ACC112 (cell line): ENCODE measurements around the gene SHANK3.

Experiments used
- H2AFZ ChIP-seq: fragments of 200-600 bp; sonication (generic); one replicate; pipeline ENCODE4 v1.6.0; 2017; ENCODE audit warnings: antibody characterized with exemption, low read length; ENCODE audit not compliant: unreplicated experiment
- H3K27ac ChIP-seq: fragments of 200-600 bp; sonication (generic); 2 replicates; pipeline ENCODE4 v1.5.1; 2014; ENCODE audit warnings: low read depth, mild to moderate bottlenecking, antibody characterized with exemption, low read length, moderate library complexity
- H3K27me3 ChIP-seq: fragments of 200-600 bp; sonication (generic); 2 replicates; pipeline ENCODE4 v1.6.1; 2014; ENCODE audit warnings: mild to moderate bottlenecking, antibody characterized with exemption, low read length, moderate library complexity, mixed read lengths; ENCODE audit not compliant: insufficient read depth
- H3K36me3 ChIP-seq: fragments of 200-600 bp; sonication (generic); 2 replicates; pipeline ENCODE4 v1.6.1; 2016; ENCODE audit warnings: mild to moderate bottlenecking, antibody characterized with exemption, low read length, moderate library complexity, mixed read lengths; ENCODE audit not compliant: insufficient read depth
- H3K4me1 ChIP-seq: fragments of 200-600 bp; sonication (generic); one replicate; pipeline ENCODE4 v1.6.1; 2016; ENCODE audit warnings: low read length, mixed read lengths; ENCODE audit not compliant: insufficient read depth, unreplicated experiment, control insufficient read depth
- H3K4me3 ChIP-seq: fragments of 200-600 bp; sonication (generic); 2 replicates; pipeline ENCODE4 v1.5.1; 2014; ENCODE audit warnings: mild to moderate bottlenecking, low read depth, low read length
- H3K79me2 ChIP-seq: fragments of 200-600 bp; sonication (generic); one replicate; pipeline ENCODE4 v1.6.0; 2016; ENCODE audit warnings: low read length; ENCODE audit not compliant: control insufficient read depth, unreplicated experiment, insufficient read depth

SHANK3 gene

DNA sequence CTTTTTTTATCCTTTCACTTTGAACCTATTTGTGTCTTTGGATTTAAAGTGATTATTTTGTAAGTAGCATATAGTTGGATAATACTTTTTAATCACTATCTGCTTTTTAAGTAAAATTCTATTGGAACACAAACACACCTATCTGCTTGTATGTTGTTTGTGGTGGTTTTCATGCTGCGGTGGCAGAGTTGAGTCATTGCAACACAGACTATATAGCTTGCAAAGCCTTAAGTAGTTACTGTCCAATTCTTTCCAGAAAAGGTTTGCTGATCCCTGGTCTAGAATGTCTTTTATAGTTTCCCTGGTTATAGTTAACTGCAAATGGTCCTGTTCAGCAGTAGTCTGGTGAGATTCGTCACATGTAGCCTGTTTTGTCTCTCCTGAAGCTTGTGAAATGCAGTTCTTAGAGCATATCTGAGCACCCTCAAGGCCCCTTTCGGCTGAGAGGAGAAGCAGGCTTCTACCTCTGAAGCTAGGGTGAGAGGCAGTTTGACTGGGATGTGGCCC, 21.5 kb downstream of the SHANK3 start:
- no peaks in the 10 kb centered on the region for H3K36me3 ChIP-seq
- H3K79me2 ChIP-seq = no peaks in the 10 kb centered on the region
- no peak overlapping the region for H3K27ac ChIP-seq
- H2AFZ ChIP-seq = no peak overlapping the region
- H3K4me1 ChIP-seq = no peaks in the 10 kb centered on the region
- no peaks in the 10 kb centered on the region for H3K27me3 ChIP-seq
- H3K4me3 ChIP-seq = no peak overlapping the region

DNA sequence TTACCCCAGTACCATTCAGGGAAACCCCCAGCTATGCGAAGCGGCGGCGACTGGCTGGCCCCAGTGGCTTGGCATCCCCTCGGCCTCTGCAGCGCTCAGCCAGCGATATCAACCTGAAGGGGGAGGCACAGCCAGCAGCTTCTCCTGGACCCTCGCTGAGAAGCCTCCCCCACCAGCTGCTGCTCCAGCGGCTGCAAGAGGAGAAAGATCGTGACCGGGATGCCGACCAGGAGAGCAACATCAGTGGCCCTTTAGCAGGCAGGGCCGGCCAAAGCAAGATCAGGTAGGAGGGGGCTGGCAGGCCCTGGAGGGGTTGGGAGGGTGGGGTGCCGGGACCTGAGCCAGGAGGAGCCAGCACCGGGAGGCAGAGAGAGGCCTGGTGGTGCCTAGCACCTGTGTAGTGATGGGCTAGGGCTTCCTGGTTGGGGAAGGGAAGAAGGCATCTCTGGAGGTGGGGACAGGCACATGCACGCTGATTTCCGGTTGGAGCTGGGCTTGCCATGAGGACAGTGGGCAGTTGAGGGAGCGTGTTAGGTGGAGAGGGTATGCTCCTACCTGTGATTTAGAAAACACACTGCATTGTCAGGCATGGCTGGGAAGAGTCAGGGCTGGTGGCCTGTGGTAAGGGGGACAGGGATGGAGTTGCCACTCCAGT, 22.3 kb downstream of the SHANK3 start:
- Histone ChIP-seq H3K36me3 (no peaks in the 10 kb centered on the region), H3K4me1 (no peaks in the 10 kb centered on the region), H3K27ac (no peak overlapping the region)

DNA sequence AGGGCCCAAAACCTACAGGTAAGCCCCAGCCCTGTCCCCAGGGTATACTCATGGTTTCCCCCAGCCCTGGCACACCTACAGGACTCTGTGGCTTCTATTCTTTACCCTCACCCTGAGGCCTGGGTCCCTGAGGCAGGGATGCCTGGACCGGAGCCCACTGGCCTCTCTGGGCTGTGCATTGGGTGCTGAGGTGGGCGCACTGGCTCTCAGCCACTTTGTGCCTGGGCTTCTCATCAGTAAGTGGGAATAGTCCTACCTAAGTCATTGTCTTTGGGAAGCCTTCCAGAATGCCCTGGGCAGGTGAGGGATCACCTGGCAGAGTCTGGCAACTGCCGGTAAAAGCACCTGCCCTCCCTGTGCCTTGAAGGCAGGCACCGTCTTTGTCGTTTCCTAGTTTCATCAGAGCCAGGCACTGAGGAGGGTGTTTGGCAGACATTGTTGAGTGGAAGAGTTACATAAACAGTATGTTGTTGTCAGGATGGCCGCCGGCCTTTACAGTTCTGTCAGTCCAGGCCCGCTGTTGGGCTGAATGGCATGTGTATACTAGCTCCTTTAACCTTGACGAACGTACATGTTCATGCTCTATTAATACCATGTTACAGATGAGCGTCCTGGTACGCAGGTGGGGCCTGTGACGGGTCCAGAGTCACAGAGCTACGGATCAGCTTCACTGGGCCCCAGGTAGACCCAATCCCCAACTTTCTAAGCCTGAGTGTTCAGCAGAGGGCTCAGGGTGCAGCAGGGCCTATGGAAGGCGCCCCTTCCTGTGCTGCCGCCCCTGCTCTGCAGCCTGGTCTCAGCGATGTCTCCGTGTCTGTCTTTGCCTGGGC, 23.0 kb downstream of the SHANK3 start:
- no peaks in the 10 kb centered on the region for H3K36me3 ChIP-seq
- H3K79me2 ChIP-seq = no peaks in the 10 kb centered on the region
- H3K4me3 ChIP-seq = no peak overlapping the region
- peaks cover 3% of the 10 kb centered on the region for H3K4me1 ChIP-seq
- H2AFZ ChIP-seq = no peak overlapping the region
- H3K27me3 ChIP-seq = no peaks in the 10 kb centered on the region
- no peak overlapping the region for H3K27ac ChIP-seq

More for the DNA sequence above, 22.3 kb downstream of the SHANK3 start:
- no peak overlapping the region for H2AFZ ChIP-seq
- no peak overlapping the region for H3K4me3 ChIP-seq
- no peaks in the 10 kb centered on the region for H3K79me2 ChIP-seq
- H3K27me3 ChIP-seq = no peaks in the 10 kb centered on the region

GRCh38 chr22:50696251-50696798, 23.7 kb downstream of the SHANK3 start:
- Histone ChIP-seq H3K79me2 (no peaks in the 10 kb centered on the region), H3K27me3 (no peaks in the 10 kb centered on the region), H2AFZ (no peak overlapping the region), H3K4me1 (peaks cover 3% of the 10 kb centered on the region), H3K27ac (no peak overlapping the region), H3K4me3 (no peak overlapping the region), H3K36me3 (no peaks in the 10 kb centered on the region)

GRCh38 chr22:50696799-50697561, 24.4 kb downstream of the SHANK3 start:
- peak overlapping the region; percentile 23; the same call in 1 of the 2 replicates for H3K4me3 ChIP-seq
- no peaks in the 10 kb centered on the region for H3K79me2 ChIP-seq
- no peaks in the 10 kb centered on the region for H3K27me3 ChIP-seq
- H3K27ac ChIP-seq = peak overlapping the region; percentile 32; the same call in 1 of the 2 replicates
- peaks cover 3% of the 10 kb centered on the region for H3K4me1 ChIP-seq
- H2AFZ ChIP-seq = no peak overlapping the region
- no peaks in the 10 kb centered on the region for H3K36me3 ChIP-seq

DNA sequence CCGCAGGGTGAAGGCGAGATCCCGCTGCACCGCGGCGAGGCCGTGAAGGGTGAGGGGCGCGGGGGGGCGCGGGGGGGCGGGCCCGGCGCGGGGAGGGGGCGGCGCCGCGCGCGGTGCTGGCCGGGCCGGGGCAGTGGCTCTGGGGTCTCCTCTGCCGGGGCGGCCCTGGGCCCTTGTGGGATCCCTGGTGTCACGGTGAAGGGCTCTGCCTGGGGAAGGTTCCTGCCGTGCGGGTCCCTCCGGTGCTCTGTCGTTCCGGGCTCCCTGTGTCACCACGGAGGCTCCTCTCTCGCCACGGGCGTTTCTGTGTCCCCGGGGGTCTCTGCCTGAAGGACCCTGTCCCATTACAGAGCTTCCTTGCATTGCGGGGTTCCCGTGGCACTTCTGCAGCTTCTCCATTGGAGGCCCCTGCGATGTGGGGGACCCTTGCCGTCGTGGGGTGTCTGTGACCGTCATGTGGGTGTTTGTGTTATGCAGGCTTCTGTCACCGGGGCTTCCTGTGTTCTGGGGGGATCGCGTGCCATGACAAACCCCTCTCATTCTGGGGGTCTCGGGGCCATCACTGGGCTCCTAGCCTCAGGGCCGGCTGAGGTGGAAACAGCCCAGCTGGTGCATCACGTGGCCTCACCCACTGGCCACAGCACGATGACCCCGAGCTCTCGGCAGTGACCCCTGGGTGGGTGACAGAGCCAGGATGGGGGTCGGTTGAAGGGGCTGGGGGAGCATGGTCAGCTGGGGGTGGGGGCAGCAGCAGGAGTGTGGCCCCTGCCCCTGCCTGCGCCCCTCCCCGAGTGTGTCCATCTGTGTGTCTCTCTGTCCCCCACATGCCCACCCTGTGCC, 25.3 kb downstream of the SHANK3 start:
- H3K79me2 ChIP-seq = no peaks in the 10 kb centered on the region
- H2AFZ ChIP-seq = no peak overlapping the region
- H3K27me3 ChIP-seq = no peaks in the 10 kb centered on the region
- H3K36me3 ChIP-seq = no peaks in the 10 kb centered on the region
- peak overlapping the region; percentile 77 for H3K27ac ChIP-seq
- H3K4me3 ChIP-seq = peak overlapping the region; percentile 73
- H3K4me1 ChIP-seq = peaks cover 3% of the 10 kb centered on the region

DNA sequence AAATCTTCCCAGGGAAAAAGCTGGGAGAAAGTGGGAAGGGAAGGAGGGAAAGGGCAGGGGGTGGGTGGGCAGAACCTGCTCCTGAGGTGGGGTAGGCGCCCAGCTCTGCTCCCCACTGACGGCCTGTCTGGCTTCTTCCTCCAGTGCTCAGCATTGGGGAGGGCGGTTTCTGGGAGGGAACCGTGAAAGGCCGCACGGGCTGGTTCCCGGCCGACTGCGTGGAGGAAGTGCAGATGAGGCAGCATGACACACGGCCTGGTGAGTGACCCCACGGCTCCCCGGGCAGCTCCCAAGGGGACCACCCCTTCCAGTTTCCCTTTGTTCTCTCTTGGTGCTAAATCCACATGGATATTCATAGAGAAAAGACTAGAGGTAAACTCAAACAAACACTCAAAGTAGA, 25.9 kb downstream of the SHANK3 start:
- Histone ChIP-seq H3K4me3 (no peak overlapping the region), H2AFZ (no peak overlapping the region), H3K27ac (peak overlapping the region; percentile 77), H3K4me1 (peaks cover 3% of the 10 kb centered on the region), H3K36me3 (no peaks in the 10 kb centered on the region), H3K79me2 (no peaks in the 10 kb centered on the region), H3K27me3 (no peaks in the 10 kb centered on the region)

DNA sequence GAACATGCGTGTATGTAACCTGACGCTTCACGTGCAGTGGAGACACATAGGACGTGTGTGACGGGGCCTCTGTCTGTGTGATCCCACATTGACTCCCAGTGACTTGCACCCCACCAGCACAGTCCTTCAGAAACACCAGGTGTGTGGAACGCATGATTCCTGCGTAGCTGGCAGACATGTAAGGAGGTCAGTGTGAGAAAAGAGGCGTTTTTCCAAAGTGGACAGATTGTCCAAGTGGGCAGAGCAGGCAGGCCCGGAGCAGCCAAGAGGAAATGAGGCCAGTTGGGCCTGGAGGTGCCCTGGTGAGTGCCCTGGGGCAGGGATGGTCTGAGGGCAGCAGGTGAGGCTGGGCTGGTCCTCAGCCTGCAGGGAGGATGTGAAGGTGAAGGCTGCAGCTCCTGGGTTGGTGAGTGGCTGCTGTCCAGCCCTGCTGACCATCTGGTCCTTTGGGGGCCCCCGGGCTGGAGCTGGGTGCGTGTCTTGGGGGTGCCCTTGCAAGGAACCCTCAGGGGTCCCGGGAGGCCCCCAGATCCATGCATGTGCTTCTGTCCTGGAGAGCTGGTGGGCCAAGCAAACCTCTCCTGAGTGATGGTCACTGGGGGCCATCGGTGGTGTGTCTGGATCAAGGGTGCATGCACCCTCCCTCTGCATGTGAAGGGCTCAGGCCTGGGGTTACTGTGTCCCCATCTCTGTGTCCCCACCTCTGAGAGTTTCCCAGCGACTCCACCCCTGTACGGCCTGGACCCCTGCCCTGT, 26.6 kb downstream of the SHANK3 start:
- no peak overlapping the region for H3K4me3 ChIP-seq
- no peaks in the 10 kb centered on the region for H3K79me2 ChIP-seq
- H3K36me3 ChIP-seq = no peaks in the 10 kb centered on the region
- H3K27ac ChIP-seq = peak overlapping the region; percentile 77
- H3K27me3 ChIP-seq = no peaks in the 10 kb centered on the region
- peaks cover 3% of the 10 kb centered on the region for H3K4me1 ChIP-seq
- H2AFZ ChIP-seq = no peak overlapping the region

GRCh38 chr22:50699756-50700386, 27.2 kb downstream of the SHANK3 start:
- Histone ChIP-seq H3K27ac (no peak overlapping the region), H3K4me1 (peaks cover 3% of the 10 kb centered on the region), H3K4me3 (no peak overlapping the region), H3K79me2 (no peaks in the 10 kb centered on the region), H2AFZ (no peak overlapping the region), H3K27me3 (no peaks in the 10 kb centered on the region), H3K36me3 (no peaks in the 10 kb centered on the region)
